ENCODE results near the gene RAC3. TPM values are rescaled to one million over a fixed set of nuclear protein-coding genes. Genes with fewer than 3 reads are reported as not detected.

Gene RAC3
- total and polyA plus RNA-seq, 4 donors: 51.7 to 214 (median 135) TPM

DNA sequence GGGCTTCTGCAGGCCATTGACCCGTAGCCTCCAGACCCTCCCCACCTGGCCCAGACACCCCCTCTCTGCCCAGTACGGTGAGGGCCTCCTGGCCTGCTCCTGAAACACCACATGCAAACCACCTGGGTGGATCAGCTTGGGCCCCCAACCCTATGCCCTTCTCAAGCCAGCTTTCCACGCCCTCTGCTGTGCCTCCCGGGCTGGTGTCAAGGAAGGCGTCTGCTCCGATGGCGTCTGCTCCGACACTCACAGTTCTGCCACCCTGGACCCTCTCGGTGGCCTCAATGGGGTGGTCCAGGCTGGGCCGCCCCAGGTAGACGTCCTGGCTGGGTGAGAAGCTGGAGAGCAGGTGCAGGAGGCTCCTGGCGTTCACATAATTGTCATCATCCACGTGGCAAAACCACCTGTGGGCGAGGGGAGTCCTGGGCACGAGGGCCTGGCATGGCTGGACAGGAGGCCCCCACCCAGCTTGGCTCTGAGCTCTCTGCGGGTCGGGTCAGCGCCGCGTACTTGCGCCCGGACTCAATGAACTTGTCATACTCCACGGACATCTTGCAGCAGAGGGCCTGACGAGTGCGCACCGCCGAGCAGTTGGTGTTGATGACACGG is 18.8 kb downstream of the RAC3 start:
- Histone ChIP-seq H3K4me1 (ENCODE audit: control insufficient read depth, insufficient read depth, low read length) (peaks cover 42% of the 10 kb centered on the region), H3K4me3 (ENCODE audit: low read depth, low read length) (peak overlapping the region; percentile 51), H3K27ac (ENCODE audit: low read depth, low read length) (no peak overlapping the region), H3K9me3 (ENCODE audit: control insufficient read depth, insufficient read depth, low read length) (no peaks in the 10 kb centered on the region), H3K27me3 (ENCODE audit: control insufficient read depth, insufficient read depth, low read length) (no peaks in the 10 kb centered on the region), H3K36me3 (ENCODE audit: control insufficient read depth, insufficient read depth, low read length) (peaks cover 71% of the 10 kb centered on the region)
- 88% methylated on average over 28 of the region's 28 CpGs for WGBS (ENCODE audit: insufficient coverage)
- DNase-seq (ENCODE audit: low read depth in 4 of 6, low spot score in 6 of 6): no peak

DNA sequence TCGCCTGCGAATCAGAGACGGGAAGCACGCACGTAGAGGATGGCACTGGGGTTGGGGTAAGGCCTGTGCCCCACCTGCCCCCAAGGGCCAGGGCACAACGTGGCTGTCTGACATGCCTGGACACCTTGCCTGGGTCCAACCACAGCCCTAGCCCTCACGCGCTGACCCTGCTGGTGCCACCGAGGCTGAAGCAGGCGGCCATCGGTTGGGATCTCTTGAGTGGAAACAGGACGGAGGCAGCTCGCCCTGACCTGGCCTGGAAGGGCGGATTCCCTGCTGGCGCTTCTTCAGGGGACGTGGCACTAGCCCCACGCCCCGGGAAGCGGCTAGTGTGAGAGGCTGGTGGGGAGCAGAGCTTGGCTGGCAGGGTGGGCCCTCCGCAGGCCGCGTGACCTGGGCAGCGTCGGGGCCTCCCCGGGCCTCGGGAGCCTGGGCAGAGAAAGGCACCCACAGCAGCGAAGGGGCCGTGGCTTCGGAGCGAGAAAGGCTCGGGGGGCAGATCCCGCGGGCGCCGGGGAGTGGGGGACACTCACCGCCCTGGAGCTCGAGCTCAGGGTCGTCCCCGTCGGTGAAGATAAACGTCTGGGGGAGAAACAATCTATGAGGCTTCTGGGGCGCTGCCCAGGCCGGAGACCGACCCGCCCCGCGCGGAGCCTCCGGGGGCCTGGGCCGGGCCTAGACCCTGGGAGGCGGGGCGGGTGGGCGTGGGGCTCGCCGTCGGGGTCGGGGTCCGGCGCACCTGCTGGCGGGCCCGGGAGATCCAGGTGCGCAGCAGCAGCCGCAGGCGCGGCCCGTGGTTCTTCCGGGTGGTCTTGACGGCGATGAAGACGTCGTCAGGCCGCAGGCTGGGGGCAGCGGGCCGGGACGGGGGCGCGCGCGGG is 19.5 kb downstream of the RAC3 start:
- Histone ChIP-seq H3K27ac (ENCODE audit: low read depth, low read length) (no peak overlapping the region), H3K36me3 (ENCODE audit: control insufficient read depth, insufficient read depth, low read length) (peaks cover 78% of the 10 kb centered on the region), H3K27me3 (ENCODE audit: control insufficient read depth, insufficient read depth, low read length) (no peaks in the 10 kb centered on the region), H3K4me3 (ENCODE audit: low read depth, low read length) (peak overlapping the region; percentile 51), H3K9me3 (ENCODE audit: control insufficient read depth, insufficient read depth, low read length) (no peaks in the 10 kb centered on the region), H3K4me1 (ENCODE audit: control insufficient read depth, insufficient read depth, low read length) (peaks cover 43% of the 10 kb centered on the region)
- DNase-seq (ENCODE audit: low read depth in 4 of 6, low spot score in 6 of 6): peak in 1 of 6 donors; percentile 14
- 14% methylated on average over 79 of the region's 79 CpGs for WGBS (ENCODE audit: insufficient coverage)

DNA sequence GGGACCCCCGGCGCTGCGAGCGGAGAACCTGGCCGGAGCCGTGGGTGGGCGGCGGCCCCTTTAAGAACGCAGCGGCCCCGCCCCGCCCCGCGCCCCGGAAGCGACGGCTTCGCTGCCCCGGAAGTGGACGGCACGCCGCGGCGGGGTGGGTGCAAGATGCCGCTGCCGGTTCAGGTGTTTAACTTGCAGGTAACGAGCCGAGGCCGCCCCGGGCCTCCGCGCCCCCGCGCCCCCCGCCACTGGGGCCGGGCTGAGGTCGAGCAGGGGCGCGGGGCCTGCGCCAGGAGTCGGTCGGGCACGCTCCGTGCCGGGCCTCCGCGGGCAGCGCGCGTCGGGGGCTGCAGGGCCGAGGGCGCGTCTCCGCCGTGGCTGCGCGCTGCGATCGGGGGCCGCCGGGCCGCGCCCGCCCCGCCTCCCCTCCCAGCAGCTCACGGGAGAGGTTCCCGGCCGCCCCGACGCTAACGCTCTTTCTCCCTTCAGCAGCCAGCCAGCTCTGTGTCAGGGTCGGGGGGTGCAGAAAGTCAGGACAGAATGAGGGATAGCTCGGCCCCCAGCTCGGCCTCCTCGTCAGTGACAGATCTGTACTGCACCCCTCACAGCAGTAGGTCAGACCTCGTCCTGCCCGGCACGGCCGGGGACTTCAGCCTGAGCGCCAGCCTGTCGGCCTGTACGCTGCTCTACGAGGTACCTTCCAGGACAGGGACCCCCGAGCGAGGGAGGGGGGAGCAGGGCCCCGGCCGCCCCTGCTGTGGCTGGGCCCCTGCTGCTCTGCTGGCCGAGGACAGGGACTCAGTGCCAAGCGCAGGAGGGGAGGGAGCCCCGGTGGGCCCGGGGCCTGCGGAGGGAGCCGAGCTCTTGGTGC is 20.5 kb downstream of the RAC3 start, which contains the start of the genes GPS1 and RFNG:
Gene GPS1 (plus strand): TSS at position 123 of the 862 bp plus-strand sequence. CDS start 34 bp downstream, at position 157.
Gene RFNG (minus strand): TSS at position 36 of the 862 bp plus-strand sequence. CDS start 45 bp downstream, outside the sequence.
- Histone ChIP-seq H3K36me3 (ENCODE audit: control insufficient read depth, insufficient read depth, low read length) (peaks cover 80% of the 10 kb centered on the region), H3K9me3 (ENCODE audit: control insufficient read depth, insufficient read depth, low read length) (no peaks in the 10 kb centered on the region), H3K4me3 (ENCODE audit: low read depth, low read length) (peak within 1 kb of the TSS; percentile 58), H3K4me1 (ENCODE audit: control insufficient read depth, insufficient read depth, low read length) (peaks cover 43% of the 10 kb centered on the region), H3K27me3 (ENCODE audit: control insufficient read depth, insufficient read depth, low read length) (no peaks in the 10 kb centered on the region), H3K27ac (ENCODE audit: low read depth, low read length) (no peak within 1 kb of the TSS)
- under 1% methylated on average over 94 of the region's 94 CpGs for WGBS (ENCODE audit: insufficient coverage)
- DNase-seq (ENCODE audit: low read depth in 4 of 6, low spot score in 6 of 6): peak in 4 of 6 donors; percentile 51 to 88 (median 72)

DNA sequence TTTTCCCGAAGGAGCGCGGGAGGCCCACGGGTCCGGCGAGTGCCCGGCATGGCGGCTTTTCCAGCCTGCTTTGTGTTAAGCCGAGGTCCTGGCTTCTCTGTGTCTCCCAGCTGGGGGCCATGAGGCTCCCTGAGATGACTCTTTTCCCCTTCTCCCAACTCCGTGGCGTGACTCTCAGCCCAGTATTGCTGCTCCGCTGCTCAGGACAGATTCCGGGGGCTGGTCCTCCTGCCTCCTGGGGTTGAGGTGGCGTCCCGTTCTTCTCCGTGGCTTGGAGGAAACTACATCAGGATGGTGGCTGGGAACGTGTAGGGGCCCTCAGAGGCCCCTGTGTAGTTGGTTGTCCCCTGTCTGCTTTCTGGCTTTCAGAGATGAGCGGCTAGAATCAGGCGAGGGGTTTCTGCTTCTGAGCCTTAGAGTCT is 21.2 kb downstream of the RAC3 start:
- Histone ChIP-seq H3K27ac (ENCODE audit: low read depth, low read length) (no peak overlapping the region), H3K36me3 (ENCODE audit: control insufficient read depth, insufficient read depth, low read length) (peaks cover 80% of the 10 kb centered on the region)

DNA sequence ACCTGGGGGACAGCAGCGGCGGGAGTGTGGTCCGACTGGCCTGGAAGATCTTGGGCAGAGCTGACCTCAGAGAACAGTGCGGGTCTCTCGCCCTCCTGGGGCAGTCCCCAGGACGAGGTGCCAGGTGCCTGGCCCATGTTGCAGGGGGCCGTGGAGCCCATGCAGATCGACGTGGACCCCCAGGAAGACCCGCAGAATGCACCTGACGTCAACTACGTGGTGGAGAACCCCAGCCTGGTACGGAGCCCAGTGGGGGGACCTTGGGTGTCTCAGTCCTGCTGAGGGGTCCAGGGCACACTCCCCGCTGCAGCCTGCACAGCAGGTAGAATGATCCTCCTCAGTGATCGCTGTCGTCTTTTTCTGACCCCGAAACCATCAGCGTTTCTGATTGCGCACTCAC is 21.7 kb downstream of the RAC3 start:
- Histone ChIP-seq H3K4me1 (ENCODE audit: control insufficient read depth, insufficient read depth, low read length) (peaks cover 43% of the 10 kb centered on the region), H3K27ac (ENCODE audit: low read depth, low read length) (no peak overlapping the region), H3K9me3 (ENCODE audit: control insufficient read depth, insufficient read depth, low read length) (no peaks in the 10 kb centered on the region), H3K27me3 (ENCODE audit: control insufficient read depth, insufficient read depth, low read length) (no peaks in the 10 kb centered on the region), H3K36me3 (ENCODE audit: control insufficient read depth, insufficient read depth, low read length) (peaks cover 80% of the 10 kb centered on the region), H3K4me3 (ENCODE audit: low read depth, low read length) (peak overlapping the region; percentile 58)
- no peak for DNase-seq (ENCODE audit: low read depth in 4 of 6, low spot score in 6 of 6)
- 91% methylated on average over 19 of the region's 19 CpGs for WGBS (ENCODE audit: insufficient coverage)

More for the DNA sequence above, 21.2 kb downstream of the RAC3 start:
- no peaks in the 10 kb centered on the region for H3K9me3 ChIP-seq (ENCODE audit: control insufficient read depth, insufficient read depth, low read length)
- no peaks in the 10 kb centered on the region for H3K27me3 ChIP-seq (ENCODE audit: control insufficient read depth, insufficient read depth, low read length)
- no peak for DNase-seq (ENCODE audit: low read depth in 4 of 6, low spot score in 6 of 6)
- WGBS (ENCODE audit: insufficient coverage): 33% methylated on average over 17 of the region's 19 CpGs
- peak overlapping the region; percentile 58 for H3K4me3 ChIP-seq (ENCODE audit: low read depth, low read length)
- H3K4me1 ChIP-seq (ENCODE audit: control insufficient read depth, insufficient read depth, low read length): peaks cover 43% of the 10 kb centered on the region

DNA sequence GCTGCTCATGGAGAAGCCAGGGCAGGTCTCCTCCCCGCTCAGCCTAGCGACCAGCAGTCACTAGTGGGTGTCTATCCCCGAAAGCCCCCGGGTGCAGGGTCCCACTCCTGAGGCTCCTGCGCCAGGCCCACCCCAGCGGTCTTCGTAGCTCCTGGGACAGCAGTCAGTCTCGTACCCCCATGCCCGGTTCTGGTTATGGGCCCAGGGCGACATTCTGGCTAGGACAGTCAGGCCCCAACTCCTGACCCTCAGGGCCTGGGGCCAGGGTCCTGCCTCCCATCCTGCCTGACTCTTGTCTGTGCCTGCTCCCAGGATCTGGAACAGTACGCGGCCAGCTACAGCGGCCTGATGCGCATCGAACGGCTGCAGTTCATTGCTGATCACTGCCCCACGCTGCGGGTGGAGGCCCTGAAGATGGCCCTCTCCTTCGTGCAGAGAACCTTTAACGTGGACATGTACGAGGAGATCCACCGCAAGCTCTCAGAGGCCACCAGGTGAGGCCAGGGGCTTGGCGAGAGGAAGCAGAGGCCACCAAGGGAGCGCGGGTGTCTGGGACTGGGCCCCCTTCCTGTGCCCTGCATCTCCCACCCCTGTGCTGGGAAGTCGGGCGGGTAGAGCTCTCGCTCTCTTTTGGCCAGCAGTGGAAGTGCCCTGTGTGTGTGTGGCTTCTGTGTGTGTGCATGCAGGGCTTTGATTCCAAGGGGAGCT is 22.2 kb downstream of the RAC3 start:
- H3K4me1 ChIP-seq (ENCODE audit: control insufficient read depth, insufficient read depth, low read length): peaks cover 43% of the 10 kb centered on the region
- no peaks in the 10 kb centered on the region for H3K27me3 ChIP-seq (ENCODE audit: control insufficient read depth, insufficient read depth, low read length)
- no peak for DNase-seq (ENCODE audit: low read depth in 4 of 6, low spot score in 6 of 6)

DNA sequence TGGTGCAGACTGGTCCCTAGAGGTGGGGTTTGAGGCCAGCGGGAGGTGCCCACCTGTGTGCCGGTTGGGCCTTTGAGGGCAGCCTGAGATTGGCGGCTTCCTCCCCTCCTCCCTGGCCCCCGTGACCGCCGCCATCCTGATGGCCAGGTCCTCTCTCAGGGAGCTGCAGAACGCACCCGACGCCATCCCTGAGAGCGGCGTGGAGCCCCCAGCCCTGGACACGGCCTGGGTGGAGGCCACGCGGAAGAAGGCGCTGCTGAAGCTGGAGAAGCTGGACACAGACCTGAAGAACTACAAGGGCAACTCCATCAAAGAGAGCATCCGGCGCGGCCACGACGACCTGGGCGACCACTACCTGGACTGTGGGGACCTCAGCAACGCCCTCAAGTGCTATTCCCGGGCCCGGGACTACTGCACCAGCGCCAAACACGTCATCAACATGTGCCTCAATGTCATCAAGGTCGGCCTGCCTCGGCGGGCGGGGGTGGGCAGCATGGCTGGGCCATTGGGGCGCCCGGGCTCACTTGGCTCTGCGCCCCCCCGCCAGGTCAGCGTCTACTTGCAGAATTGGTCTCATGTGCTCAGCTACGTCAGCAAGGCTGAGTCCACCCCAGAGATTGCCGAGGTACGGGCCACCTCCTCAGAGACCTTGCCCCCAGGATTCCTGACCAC is 23.0 kb downstream of the RAC3 start:
- Histone ChIP-seq H3K4me1 (ENCODE audit: control insufficient read depth, insufficient read depth, low read length) (peaks cover 43% of the 10 kb centered on the region), H3K4me3 (ENCODE audit: low read depth, low read length) (no peak overlapping the region), H3K36me3 (ENCODE audit: control insufficient read depth, insufficient read depth, low read length) (peaks cover 80% of the 10 kb centered on the region), H3K9me3 (ENCODE audit: control insufficient read depth, insufficient read depth, low read length) (no peaks in the 10 kb centered on the region), H3K27ac (ENCODE audit: low read depth, low read length) (no peak overlapping the region), H3K27me3 (ENCODE audit: control insufficient read depth, insufficient read depth, low read length) (no peaks in the 10 kb centered on the region)
- WGBS (ENCODE audit: insufficient coverage): 95% methylated on average over 38 of the region's 38 CpGs
- DNase-seq (ENCODE audit: low read depth in 4 of 6, low spot score in 6 of 6): no peak

More for the DNA sequence above, 22.2 kb downstream of the RAC3 start:
- WGBS (ENCODE audit: insufficient coverage): 93% methylated on average over 25 of the region's 28 CpGs
- Histone ChIP-seq H3K27ac (ENCODE audit: low read depth, low read length) (no peak overlapping the region), H3K4me3 (ENCODE audit: low read depth, low read length) (no peak overlapping the region), H3K9me3 (ENCODE audit: control insufficient read depth, insufficient read depth, low read length) (no peaks in the 10 kb centered on the region), H3K36me3 (ENCODE audit: control insufficient read depth, insufficient read depth, low read length) (peaks cover 80% of the 10 kb centered on the region)

DNA sequence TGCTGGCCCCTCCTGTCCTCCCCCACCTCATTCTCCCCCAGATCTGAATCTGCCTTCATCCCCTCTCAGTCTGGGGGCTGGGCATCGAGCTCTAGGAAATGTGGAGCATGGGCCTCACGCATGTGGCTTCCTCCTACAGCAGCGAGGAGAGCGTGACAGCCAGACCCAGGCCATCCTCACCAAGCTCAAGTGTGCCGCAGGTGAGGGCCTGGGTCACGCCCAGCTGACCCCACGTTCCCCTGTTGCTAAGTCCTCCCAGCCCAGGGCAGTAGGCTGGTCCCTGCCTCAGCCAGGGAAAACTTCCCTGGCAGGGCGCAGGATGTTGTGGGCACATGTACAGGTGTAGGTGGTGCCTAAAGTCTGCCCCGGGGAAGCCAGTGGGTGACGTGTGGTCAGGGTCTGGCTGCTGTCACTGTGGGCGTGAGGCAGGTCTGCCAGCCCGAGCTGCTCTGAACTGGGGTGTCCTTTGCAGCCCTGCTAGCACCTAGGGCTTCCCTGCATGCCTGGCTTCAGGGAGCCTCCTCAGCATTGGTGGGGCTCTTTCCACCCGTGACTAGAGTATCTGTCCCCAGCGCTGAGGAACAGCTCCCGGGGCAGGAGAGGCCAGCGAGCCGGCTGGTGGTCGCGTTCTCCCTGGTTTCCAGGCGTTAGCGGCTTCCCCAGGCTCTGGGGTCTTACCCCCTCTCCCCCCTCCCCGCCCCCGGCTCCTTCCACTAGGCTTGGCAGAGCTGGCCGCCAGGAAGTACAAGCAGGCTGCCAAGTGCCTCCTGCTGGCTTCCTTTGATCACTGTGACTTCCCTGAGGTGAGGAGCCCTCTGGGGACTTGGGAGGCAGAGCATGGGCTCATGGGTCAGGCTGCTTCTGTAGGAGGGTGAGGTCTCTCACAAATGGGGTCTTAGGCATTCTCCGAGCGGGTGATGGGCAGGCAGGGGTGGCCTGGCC is 23.8 kb downstream of the RAC3 start:
- no peak overlapping the region for H3K4me3 ChIP-seq (ENCODE audit: low read depth, low read length)
- no peaks in the 10 kb centered on the region for H3K9me3 ChIP-seq (ENCODE audit: control insufficient read depth, insufficient read depth, low read length)
- no peak for DNase-seq (ENCODE audit: low read depth in 4 of 6, low spot score in 6 of 6)
- 80% methylated on average over 23 of the region's 26 CpGs for WGBS (ENCODE audit: insufficient coverage)
- peaks cover 80% of the 10 kb centered on the region for H3K36me3 ChIP-seq (ENCODE audit: control insufficient read depth, insufficient read depth, low read length)
- H3K27ac ChIP-seq (ENCODE audit: low read depth, low read length): no peak overlapping the region
- no peaks in the 10 kb centered on the region for H3K27me3 ChIP-seq (ENCODE audit: control insufficient read depth, insufficient read depth, low read length)
- H3K4me1 ChIP-seq (ENCODE audit: control insufficient read depth, insufficient read depth, low read length): peaks cover 35% of the 10 kb centered on the region

Data from spinal cord (tissue), 10 donors.